HUES64 (cell line): Measurements from ENCODE around the gene PDE2A.
A peak's percentile ranks its signal among the peaks of the same experiment; 100 is the strongest.

ENCODE experiments used
- H3K27ac ChIP-seq: 2 replicates; pipeline ENCODE4 v1.7.0; 2013; ENCODE audit warnings: low read depth, low read length, inconsistent platforms
- H3K27me3 ChIP-seq: 2 replicates; pipeline ENCODE4 v1.6.1; 2013; ENCODE audit warnings: mild to moderate bottlenecking, low read length; ENCODE audit not compliant: insufficient read depth
- H3K36me3 ChIP-seq: 2 replicates; pipeline ENCODE4 v1.6.1; 2013; ENCODE audit warnings: mild to moderate bottlenecking, low read length; ENCODE audit not compliant: insufficient read depth
- H3K4me1 ChIP-seq: 2 replicates; pipeline ENCODE4 v1.6.1; 2013; ENCODE audit warnings: mild to moderate bottlenecking, low read length, moderate library complexity; ENCODE audit not compliant: insufficient read depth
- H3K4me3 ChIP-seq: 2 replicates; pipeline ENCODE4 v1.5.1; 2013; ENCODE audit warnings: mild to moderate bottlenecking, low read length, moderate library complexity
- H3K9ac ChIP-seq: 2 replicates; pipeline ENCODE4 v1.6.1; 2013; ENCODE audit warnings: mild to moderate bottlenecking, low read depth, low read length
- H3K9me3 ChIP-seq: 2 replicates; pipeline ENCODE4 v1.6.1; 2013; ENCODE audit warnings: low read depth, low read length; ENCODE audit not compliant: insufficient read depth
- WGBS: fragments of 150-250, 120-280 bp; methylation state at CpG from one replicate; pipeline ENCODE4 v1.1.7; 2013; ENCODE audit warnings: missing lambda C conversion rate; 5-methylcytosine and 5-hydroxymethylcytosine counted together

PDE2A gene

GRCh38 chr11:72716788-72717435, 42.7 kb upstream of the PDE2A start:
- Histone ChIP-seq H3K9me3 (no peaks in the 10 kb centered on the region), H3K4me3 (no peak overlapping the region), H3K27me3 (no peaks in the 10 kb centered on the region), H3K9ac (no peak overlapping the region), H3K36me3 (0 out of 2 replicates have a peak, but pooled peaks cover 4% of the 10 kb centered on the region), H3K4me1 (peaks cover 8% of the 10 kb centered on the region; the same call in 1 of the 2 replicates), H3K27ac (no peak overlapping the region)
- WGBS, result 89% methylated on average over 14 of the region's 14 CpGs

GRCh38 chr11:72716290-72716689, 42.1 kb upstream of the PDE2A start:
- H3K27me3 ChIP-seq, result no peaks in the 10 kb centered on the region
- peaks cover 5% of the 10 kb centered on the region; the same call in 1 of the 2 replicates for H3K4me1 ChIP-seq
- H3K4me3 ChIP-seq, result no peak overlapping the region
- 0 out of 2 replicates have a peak, but pooled peaks cover 5% of the 10 kb centered on the region for H3K36me3 ChIP-seq
- H3K9ac ChIP-seq, result no peak overlapping the region
- 92% methylated on average over 7 of the region's 7 CpGs for WGBS
- H3K9me3 ChIP-seq, result no peaks in the 10 kb centered on the region
- no peak overlapping the region for H3K27ac ChIP-seq

- 76% methylated on average over 10 of the region's 10 CpGs for WGBS
Observed at GRCh38 chr11:72712841-72713240, 38.6 kb upstream of the PDE2A start.

GRCh38 chr11:72712168-72712751, 38.0 kb upstream of the PDE2A start:
- no peak overlapping the region for H3K9ac ChIP-seq
- H3K36me3 ChIP-seq, result peaks cover 13% of the 10 kb centered on the region
- WGBS, result 81% methylated on average over 26 of the region's 26 CpGs
- no peaks in the 10 kb centered on the region for H3K9me3 ChIP-seq
- no peak overlapping the region for H3K4me3 ChIP-seq
- peaks cover 4% of the 10 kb centered on the region; the same call in 1 of the 2 replicates for H3K4me1 ChIP-seq
- H3K27ac ChIP-seq, result no peak overlapping the region
- H3K27me3 ChIP-seq, result no peaks in the 10 kb centered on the region

More at GRCh38 chr11:72712841-72713240, 38.6 kb upstream of the PDE2A start:
- Histone ChIP-seq H3K9me3 (no peaks in the 10 kb centered on the region), H3K27me3 (no peaks in the 10 kb centered on the region), H3K4me1 (peaks cover 4% of the 10 kb centered on the region; the same call in 1 of the 2 replicates), H3K9ac (no peak overlapping the region), H3K27ac (no peak overlapping the region), H3K36me3 (peaks cover 13% of the 10 kb centered on the region), H3K4me3 (no peak overlapping the region)

GRCh38 chr11:72711141-72711540, 36.9 kb upstream of the PDE2A start:
- WGBS, result 95% methylated on average over 9 of the region's 9 CpGs
- Histone ChIP-seq H3K4me3 (no peak overlapping the region), H3K9me3 (no peaks in the 10 kb centered on the region), H3K4me1 (peaks cover 13% of the 10 kb centered on the region), H3K9ac (no peak overlapping the region), H3K27me3 (no peaks in the 10 kb centered on the region), H3K27ac (no peak overlapping the region), H3K36me3 (peaks cover 13% of the 10 kb centered on the region)

GRCh38 chr11:72710278-72710677, 36.1 kb upstream of the PDE2A start:
- WGBS, result 94% methylated on average over 11 of the region's 11 CpGs
- H3K4me3 ChIP-seq, result no peak overlapping the region
- H3K9me3 ChIP-seq, result no peaks in the 10 kb centered on the region
- H3K36me3 ChIP-seq, result peaks cover 13% of the 10 kb centered on the region
- peaks cover 20% of the 10 kb centered on the region for H3K4me1 ChIP-seq
- H3K27ac ChIP-seq, result no peak overlapping the region
- H3K27me3 ChIP-seq, result no peaks in the 10 kb centered on the region
- no peak overlapping the region for H3K9ac ChIP-seq

- Histone ChIP-seq H3K27me3 (no peaks in the 10 kb centered on the region), H3K36me3 (peaks cover 13% of the 10 kb centered on the region), H3K9ac (no peak overlapping the region), H3K27ac (no peak overlapping the region), H3K4me1 (peaks cover 27% of the 10 kb centered on the region), H3K9me3 (no peaks in the 10 kb centered on the region), H3K4me3 (no peak overlapping the region)
- WGBS, result 95% methylated on average over 20 of the region's 20 CpGs
Observed at GRCh38 chr11:72709478-72710238, 35.4 kb upstream of the PDE2A start.

GRCh38 chr11:72707032-72707431, 32.8 kb upstream of the PDE2A start:
- Histone ChIP-seq H3K9ac (no peak overlapping the region), H3K9me3 (no peaks in the 10 kb centered on the region), H3K4me1 (peaks cover 26% of the 10 kb centered on the region), H3K4me3 (no peak overlapping the region), H3K27me3 (no peaks in the 10 kb centered on the region), H3K36me3 (peaks cover 13% of the 10 kb centered on the region), H3K27ac (no peak overlapping the region; the same call in 1 of the 2 replicates)
- 94% methylated on average over 9 of the region's 9 CpGs for WGBS

- Histone ChIP-seq H3K36me3 (peaks cover 13% of the 10 kb centered on the region), H3K4me3 (no peak overlapping the region), H3K9me3 (no peaks in the 10 kb centered on the region), H3K9ac (no peak overlapping the region), H3K4me1 (peaks cover 26% of the 10 kb centered on the region), H3K27me3 (no peaks in the 10 kb centered on the region), H3K27ac (peak overlapping the region; percentile 64; the same call in 1 of the 2 replicates)
- WGBS, result 75% methylated on average over 5 of the region's 5 CpGs
Observed at GRCh38 chr11:72706579-72706978, 32.4 kb upstream of the PDE2A start.

- Histone ChIP-seq H3K27ac (peak overlapping the region; percentile 64), H3K9ac (no peak overlapping the region; the same call in 1 of the 2 replicates), H3K36me3 (peaks cover 13% of the 10 kb centered on the region), H3K4me1 (peaks cover 26% of the 10 kb centered on the region), H3K4me3 (no peak overlapping the region), H3K27me3 (no peaks in the 10 kb centered on the region), H3K9me3 (no peaks in the 10 kb centered on the region)
- WGBS, result 61% methylated on average over 12 of the region's 12 CpGs
Observed at GRCh38 chr11:72705442-72706365, 31.5 kb upstream of the PDE2A start.
